Activated T-cell treated with anti-CD3 and anti-CD28 coated beads, Interleukin-2, amount 50 U/mL, for 4 hours (primary cell): ENCODE measurements around the gene ABCA4. TPM values are rescaled to one million over a fixed set of nuclear protein-coding genes. Genes with fewer than 3 reads are reported as not detected.

Experiments used
- ATAC-seq, 2 donors: fragments of 200-7000 bp; cut with Tn5 transposase; one replicate each; pipeline ENCODE4 v1.10.0; 2021
- DNase-seq: peaks from one replicate; pipeline ENCODE4 v3.0.0-alpha.2; 2020
- H3K27me3 Mint-ChIP-seq: one replicate; pipeline ENCODE4 v1.8.0; 2021; ENCODE audit warnings: low read depth, mixed read lengths
- H3K36me3 Mint-ChIP-seq: one replicate; pipeline ENCODE4 v1.8.0; 2022; ENCODE audit warnings: mixed read lengths; ENCODE audit not compliant: insufficient read depth
- H3K4me1 Mint-ChIP-seq: one replicate; pipeline ENCODE4 v1.8.0; 2021; ENCODE audit warnings: low read depth, mixed read lengths
- H3K4me3 Mint-ChIP-seq: one replicate; pipeline ENCODE4 v1.8.0; 2021; ENCODE audit warnings: mild to moderate bottlenecking, moderate library complexity, mixed read lengths
- H3K9me3 Mint-ChIP-seq: one replicate; pipeline ENCODE4 v1.8.0; 2021; ENCODE audit warnings: mixed read lengths
- total RNA-seq, 3 donors: library from RNA; stranded (reverse); gene quantifications; one replicate each; pipeline ENCODE4 v1.2.1, GENCODE V29; 2021

The ABCA4 gene
- total RNA-seq, 3 donors from 2014 or later: not detected

DNA sequence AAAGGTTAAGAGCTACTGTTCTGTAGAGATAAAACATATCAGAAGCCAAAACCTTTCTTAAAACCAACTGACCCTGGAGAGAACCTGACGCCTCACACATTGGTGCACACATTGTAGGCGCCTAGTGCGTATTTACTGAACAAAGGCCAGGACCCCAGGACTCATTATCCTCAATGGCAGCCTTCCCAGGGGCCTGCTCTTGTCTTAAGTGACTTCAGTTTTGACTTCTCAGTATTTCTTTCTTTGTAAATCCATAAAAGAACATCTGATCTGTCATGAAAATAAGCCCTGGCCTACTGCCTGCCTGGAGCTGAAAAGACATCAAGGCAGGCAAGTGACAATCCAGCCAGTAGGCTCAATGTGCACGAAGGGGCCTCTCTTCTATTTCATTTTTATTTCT lies 27.6 kb downstream of the ABCA4 start:
- peaks cover under 1% of the 10 kb centered on the region for H3K27me3 Mint-ChIP-seq

DNA sequence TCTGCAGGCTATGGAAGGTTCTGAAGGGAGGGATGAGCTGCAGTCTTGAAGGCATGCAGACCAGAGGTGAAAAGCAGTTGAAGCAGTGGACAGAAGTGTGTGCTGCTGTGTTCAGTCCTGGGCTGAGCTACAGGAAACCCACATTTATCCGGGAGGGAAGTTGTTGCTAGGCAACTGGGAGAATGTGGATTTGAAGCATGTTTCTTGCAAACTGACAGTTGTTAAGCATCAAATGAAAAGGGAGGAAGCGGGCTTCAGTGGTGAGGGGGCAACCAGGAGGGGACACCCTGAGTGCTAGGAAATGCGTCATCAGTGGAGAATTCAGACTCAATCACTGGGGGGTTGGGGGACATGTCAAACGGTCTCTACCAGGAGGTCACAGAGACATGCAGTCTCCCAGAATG lies 28.7 kb downstream of the ABCA4 start:
- no peaks in the 10 kb centered on the region for H3K36me3 Mint-ChIP-seq
- no peak for DNase-seq
- ATAC-seq: peak; percentile 18 to 48
- no peak overlapping the region for H3K4me3 Mint-ChIP-seq
- H3K4me1 Mint-ChIP-seq: peaks cover 4% of the 10 kb centered on the region
- no peaks in the 10 kb centered on the region for H3K9me3 Mint-ChIP-seq
- H3K27me3 Mint-ChIP-seq: peaks cover 7% of the 10 kb centered on the region

More for the DNA sequence above, 27.6 kb downstream of the ABCA4 start:
- H3K4me1 Mint-ChIP-seq: peaks cover 4% of the 10 kb centered on the region
- H3K9me3 Mint-ChIP-seq: no peaks in the 10 kb centered on the region
- no peaks in the 10 kb centered on the region for H3K36me3 Mint-ChIP-seq
- H3K4me3 Mint-ChIP-seq: no peak overlapping the region
- DNase-seq (no peak), ATAC-seq (no peak)

DNA sequence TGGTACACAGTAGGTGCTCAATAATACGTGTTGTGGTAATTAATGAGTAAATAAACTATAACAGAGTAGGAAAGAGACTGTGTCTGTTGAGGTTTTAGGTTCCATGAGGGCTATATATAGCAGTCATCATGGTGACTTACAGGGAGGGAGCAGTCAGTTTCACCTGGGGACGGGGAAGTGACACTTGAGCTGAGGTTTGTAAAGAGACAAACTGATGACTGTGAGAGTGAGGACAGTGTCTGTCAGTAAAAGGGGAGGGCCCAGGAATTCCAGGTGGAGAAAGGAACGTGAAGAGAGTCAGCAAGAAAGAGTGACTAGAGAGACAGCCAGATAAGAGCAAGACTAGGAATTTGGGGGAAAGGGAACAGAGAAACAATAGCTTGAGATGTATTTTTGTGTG lies 30.2 kb downstream of the ABCA4 start:
- ATAC-seq: no peak
- peaks cover 7% of the 10 kb centered on the region for H3K27me3 Mint-ChIP-seq
- H3K36me3 Mint-ChIP-seq: no peaks in the 10 kb centered on the region
- no peaks in the 10 kb centered on the region for H3K9me3 Mint-ChIP-seq
- H3K4me3 Mint-ChIP-seq: no peak overlapping the region
- peaks cover 4% of the 10 kb centered on the region for H3K4me1 Mint-ChIP-seq
- no peak for DNase-seq

GRCh38 chr1:94087193-94087592 lies 33.8 kb downstream of the ABCA4 start:
- Mint-ChIP-seq H3K4me1 (peaks cover 3% of the 10 kb centered on the region), H3K27me3 (peaks cover 10% of the 10 kb centered on the region), H3K4me3 (no peak overlapping the region), H3K36me3 (no peaks in the 10 kb centered on the region), H3K9me3 (no peaks in the 10 kb centered on the region)
- DNase-seq: no peak
- ATAC-seq: no peak

GRCh38 chr1:94084547-94084946 lies 36.4 kb downstream of the ABCA4 start:
- DNase-seq (no peak), ATAC-seq (no peak)
- no peaks in the 10 kb centered on the region for H3K4me1 Mint-ChIP-seq
- no peaks in the 10 kb centered on the region for H3K9me3 Mint-ChIP-seq
- no peaks in the 10 kb centered on the region for H3K36me3 Mint-ChIP-seq
- H3K27me3 Mint-ChIP-seq: peaks cover 12% of the 10 kb centered on the region
- H3K4me3 Mint-ChIP-seq: no peak overlapping the region

DNA sequence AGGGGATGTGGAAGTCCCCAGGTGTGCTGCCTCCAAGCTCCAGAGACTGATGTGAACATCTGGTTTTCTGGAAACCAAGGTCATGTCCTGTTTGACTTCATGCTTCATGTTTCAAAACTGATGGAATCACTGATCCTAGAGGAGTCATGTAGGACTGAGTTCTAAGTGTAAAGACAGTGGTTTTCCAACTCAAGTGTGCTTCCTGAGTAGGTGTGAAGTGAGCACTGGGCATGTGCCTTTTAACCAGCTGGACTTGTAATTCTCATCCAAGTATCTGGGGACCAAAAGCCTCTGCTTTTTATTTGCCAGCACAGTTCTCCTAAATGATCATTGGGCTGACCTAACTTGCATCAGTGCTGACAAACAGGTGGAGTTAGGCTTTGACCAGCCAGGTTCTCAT lies 36.9 kb downstream of the ABCA4 start:
- H3K4me3 Mint-ChIP-seq: no peak overlapping the region
- no peak for DNase-seq
- H3K9me3 Mint-ChIP-seq: no peaks in the 10 kb centered on the region
- ATAC-seq: no peak
- no peaks in the 10 kb centered on the region for H3K36me3 Mint-ChIP-seq
- no peaks in the 10 kb centered on the region for H3K4me1 Mint-ChIP-seq
- peaks cover 12% of the 10 kb centered on the region for H3K27me3 Mint-ChIP-seq

GRCh38 chr1:94083681-94084080 lies 37.3 kb downstream of the ABCA4 start:
- no peaks in the 10 kb centered on the region for H3K36me3 Mint-ChIP-seq
- DNase-seq (no peak), ATAC-seq (no peak)
- H3K9me3 Mint-ChIP-seq: no peaks in the 10 kb centered on the region
- peaks cover 12% of the 10 kb centered on the region for H3K27me3 Mint-ChIP-seq
- H3K4me3 Mint-ChIP-seq: no peak overlapping the region
- no peaks in the 10 kb centered on the region for H3K4me1 Mint-ChIP-seq

DNA sequence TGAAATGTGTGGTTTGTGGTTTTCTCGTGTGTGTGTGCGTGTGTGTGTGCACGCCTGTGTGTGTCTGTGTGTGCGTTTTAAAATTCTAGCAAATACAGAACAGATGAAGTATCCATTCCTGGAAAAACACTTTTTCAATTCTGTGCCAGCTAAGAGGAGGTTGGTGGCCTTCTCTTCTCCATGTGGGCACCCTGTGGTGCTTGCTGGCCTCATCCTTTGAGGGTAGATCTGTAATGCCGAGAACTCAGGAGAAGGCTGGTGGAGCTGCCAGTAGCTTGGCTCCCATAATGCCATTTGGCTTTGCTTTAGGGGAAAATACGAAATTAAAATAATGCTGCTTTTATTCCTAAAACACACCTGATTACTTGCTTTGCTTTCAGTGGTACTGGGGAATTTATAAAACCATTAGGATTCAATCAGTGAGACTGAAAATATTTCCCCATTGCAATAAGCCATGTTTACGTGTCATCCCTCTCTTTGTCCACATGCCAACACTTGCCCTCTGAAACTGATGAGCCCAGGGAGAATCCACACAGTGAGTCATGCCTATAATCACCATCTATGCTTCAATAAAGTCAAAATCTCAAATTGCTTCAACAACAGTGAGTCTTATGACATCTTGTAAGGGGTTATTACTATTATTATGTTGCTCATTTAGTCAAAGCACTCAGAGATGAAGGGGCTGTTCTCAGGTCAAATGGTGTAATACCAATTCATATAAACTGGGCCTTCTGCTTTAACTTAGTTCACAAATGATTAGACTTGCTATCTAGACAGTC lies 39.2 kb downstream of the ABCA4 start:
- no peaks in the 10 kb centered on the region for H3K9me3 Mint-ChIP-seq

DNA sequence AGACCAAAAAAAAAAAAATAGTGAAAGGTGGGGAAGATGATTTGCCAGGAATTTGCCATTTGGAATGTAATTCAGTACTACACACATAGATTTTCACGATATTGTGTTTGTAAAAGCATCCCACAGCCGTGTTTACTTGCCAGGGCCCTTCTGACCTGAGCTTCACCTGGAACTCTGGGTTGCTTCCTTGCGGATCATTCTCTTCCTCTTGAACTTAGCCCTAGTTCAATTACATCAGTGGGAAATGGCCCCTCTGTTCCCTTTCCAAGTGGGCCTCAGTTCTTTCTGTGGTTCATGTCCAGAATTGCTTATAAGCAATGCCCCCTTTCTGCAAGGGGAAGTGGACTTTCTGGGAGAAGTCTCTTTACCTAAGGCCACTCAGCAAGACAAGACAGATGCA lies 41.0 kb downstream of the ABCA4 start:
- Mint-ChIP-seq H3K4me3 (no peak overlapping the region), H3K27me3 (peaks cover 2% of the 10 kb centered on the region), H3K9me3 (no peaks in the 10 kb centered on the region), H3K36me3 (no peaks in the 10 kb centered on the region), H3K4me1 (no peaks in the 10 kb centered on the region)
- DNase-seq (no peak), ATAC-seq (no peak)

More for the DNA sequence above, 39.2 kb downstream of the ABCA4 start:
- Mint-ChIP-seq H3K36me3 (no peaks in the 10 kb centered on the region), H3K27me3 (peaks cover 5% of the 10 kb centered on the region), H3K4me3 (no peak overlapping the region), H3K4me1 (no peaks in the 10 kb centered on the region)
- ATAC-seq (no peak), DNase-seq (no peak)

DNA sequence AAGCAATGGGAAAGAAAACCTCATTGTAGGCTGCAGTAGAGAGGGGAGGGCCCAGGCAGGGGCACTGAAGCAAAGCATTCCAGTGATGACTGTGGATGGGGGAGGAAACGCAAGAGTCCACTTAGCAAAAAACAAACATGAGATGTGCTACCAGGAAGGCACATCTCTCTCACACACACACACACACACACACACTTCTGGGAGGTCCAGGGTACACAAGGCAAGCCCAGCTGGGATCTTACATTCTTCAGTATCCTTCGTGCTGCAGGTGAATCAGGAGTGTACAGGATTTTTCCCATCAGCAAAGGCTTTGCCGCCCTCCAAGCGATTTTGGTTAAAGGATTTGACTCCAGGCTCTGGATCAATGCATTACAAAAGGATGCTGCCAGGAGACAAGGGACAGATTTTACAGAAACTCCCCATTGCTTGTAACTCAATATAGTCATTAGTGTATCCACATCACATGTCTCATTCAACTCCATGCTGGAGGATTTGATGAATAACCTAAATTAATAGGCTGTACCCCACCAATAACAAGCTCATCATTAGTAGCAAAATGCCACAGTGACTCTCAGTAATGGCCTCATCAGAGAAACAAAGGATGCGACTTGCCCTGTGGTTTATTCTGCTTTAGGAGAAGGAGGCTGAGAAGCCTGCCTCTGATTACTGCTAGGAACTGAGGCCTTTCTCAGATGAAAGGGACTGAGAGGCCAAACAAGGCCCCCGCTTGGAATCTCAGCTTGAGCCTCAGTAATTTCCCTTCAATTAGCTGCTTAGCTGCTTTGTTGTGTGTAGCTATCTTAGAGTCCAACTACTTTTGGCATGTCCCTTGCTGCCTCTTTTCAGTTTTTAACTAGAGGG lies 41.6 kb downstream of the ABCA4 start:
- Mint-ChIP-seq H3K9me3 (no peaks in the 10 kb centered on the region), H3K27me3 (peaks cover 3% of the 10 kb centered on the region), H3K36me3 (no peaks in the 10 kb centered on the region), H3K4me3 (no peak overlapping the region), H3K4me1 (no peaks in the 10 kb centered on the region)
- DNase-seq: no peak
- no peak for ATAC-seq

- ATAC-seq: no peak
- Mint-ChIP-seq H3K9me3 (no peaks in the 10 kb centered on the region), H3K4me3 (no peak overlapping the region), H3K4me1 (no peaks in the 10 kb centered on the region), H3K27me3 (peaks cover 7% of the 10 kb centered on the region), H3K36me3 (no peaks in the 10 kb centered on the region)
- no peak for DNase-seq
Observed at GRCh38 chr1:94072840-94073522, 48.0 kb downstream of the ABCA4 start.

GRCh38 chr1:94071976-94072375 lies 49.0 kb downstream of the ABCA4 start:
- no peaks in the 10 kb centered on the region for H3K4me1 Mint-ChIP-seq
- no peak for ATAC-seq
- H3K9me3 Mint-ChIP-seq: no peaks in the 10 kb centered on the region
- DNase-seq: no peak
- H3K4me3 Mint-ChIP-seq: no peak overlapping the region
- peaks cover 7% of the 10 kb centered on the region for H3K27me3 Mint-ChIP-seq
- H3K36me3 Mint-ChIP-seq: no peaks in the 10 kb centered on the region

- no peaks in the 10 kb centered on the region for H3K36me3 Mint-ChIP-seq
- DNase-seq (no peak), ATAC-seq (no peak)
- H3K4me1 Mint-ChIP-seq: no peaks in the 10 kb centered on the region
- H3K9me3 Mint-ChIP-seq: no peaks in the 10 kb centered on the region
- H3K4me3 Mint-ChIP-seq: no peak overlapping the region
- H3K27me3 Mint-ChIP-seq: peaks cover 7% of the 10 kb centered on the region
Observed at GRCh38 chr1:94071391-94071790, 49.6 kb downstream of the ABCA4 start.

DNA sequence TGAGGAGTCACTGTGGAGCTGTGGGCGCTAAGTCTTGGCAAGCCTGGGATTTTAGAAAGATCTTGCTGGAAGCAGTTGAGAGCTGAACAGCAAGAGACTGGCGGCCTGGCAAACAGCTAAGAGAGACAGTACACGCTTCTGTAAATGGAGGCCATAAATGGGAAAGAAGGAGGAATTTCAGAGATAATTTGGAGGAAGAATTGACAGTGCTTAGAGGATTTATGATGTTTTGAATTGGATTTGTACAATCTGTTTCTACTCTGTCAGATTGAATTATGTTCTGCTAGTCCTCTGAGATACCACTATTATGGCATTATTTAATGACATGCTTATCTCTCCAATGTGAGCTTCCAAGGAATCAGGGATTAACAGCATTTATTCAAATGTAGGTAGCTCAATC lies 50.1 kb downstream of the ABCA4 start:
- DNase-seq (no peak), ATAC-seq (no peak)
- H3K27me3 Mint-ChIP-seq: peaks cover 7% of the 10 kb centered on the region
- H3K4me1 Mint-ChIP-seq: no peaks in the 10 kb centered on the region
- no peak overlapping the region for H3K4me3 Mint-ChIP-seq
- H3K36me3 Mint-ChIP-seq: no peaks in the 10 kb centered on the region
- H3K9me3 Mint-ChIP-seq: no peaks in the 10 kb centered on the region
